ENCODE results near the gene C10orf71.

Gene C10orf71

GRCh38 chr10:49272251-49273081, 26.5 kb upstream of the C10orf71 start:
- Histone ChIP-seq H3F3A (ENCODE audit: control insufficient read depth, insufficient read depth) (no peaks in the 10 kb centered on the region), H3K9me3 (ENCODE audit: control insufficient read depth, insufficient read depth, low read length) (no peaks in the 10 kb centered on the region), H4K20me1 (ENCODE audit: control insufficient read depth, insufficient read depth, low read depth, low read length) (no peaks in the 10 kb centered on the region), H3K9me2 (replicated peaks; ENCODE audit: control insufficient read depth, low read length) (no peaks in the 10 kb centered on the region), H3K27me3 (ENCODE audit: control insufficient read depth, low read length) (peaks cover 10% of the 10 kb centered on the region; the same call in 1 of the 2 replicates), H3K4me3 (ENCODE audit: low read length) (no peak overlapping the region), H3K4me2 (ENCODE audit: low read length) (no peak overlapping the region), H3K79me2 (ENCODE audit: control insufficient read depth, low read length) (no peaks in the 10 kb centered on the region), H3K27ac (ENCODE audit: low read depth, low read length) (no peak overlapping the region), H3K36me3 (ENCODE audit: control insufficient read depth, low read length) (no peaks in the 10 kb centered on the region), H3K4me1 (ENCODE audit: control insufficient read depth, low read length) (no peaks in the 10 kb centered on the region)
- TF ChIP-seq EZH2phosphoT487 (IDR thresholded peaks at IDR 0.05; ENCODE audit: borderline replicate concordance, low read length) (no peak), CTCF (IDR thresholded peaks at IDR 0.05; ENCODE audit: low read depth, low read length, poor library complexity, severe bottlenecking) (no peak)

- Histone ChIP-seq H3K4me1 (ENCODE audit: control insufficient read depth, low read length) (no peaks in the 10 kb centered on the region), H3K4me2 (ENCODE audit: low read length) (no peak overlapping the region), H4K20me1 (ENCODE audit: control insufficient read depth, insufficient read depth, low read depth, low read length) (no peaks in the 10 kb centered on the region), H3K36me3 (ENCODE audit: control insufficient read depth, low read length) (no peaks in the 10 kb centered on the region), H3K27ac (ENCODE audit: low read depth, low read length) (no peak overlapping the region), H3K9me3 (ENCODE audit: control insufficient read depth, insufficient read depth, low read length) (no peaks in the 10 kb centered on the region), H3K79me2 (ENCODE audit: control insufficient read depth, low read length) (no peaks in the 10 kb centered on the region), H3K9me2 (replicated peaks; ENCODE audit: control insufficient read depth, low read length) (no peaks in the 10 kb centered on the region), H3F3A (ENCODE audit: control insufficient read depth, insufficient read depth) (no peaks in the 10 kb centered on the region), H3K27me3 (ENCODE audit: control insufficient read depth, low read length) (peaks cover 10% of the 10 kb centered on the region; the same call in 1 of the 2 replicates), H3K4me3 (ENCODE audit: low read length) (no peak overlapping the region)
- TF ChIP-seq CTCF (IDR thresholded peaks at IDR 0.05; ENCODE audit: low read depth, low read length, poor library complexity, severe bottlenecking): no peak
- TF ChIP-seq EZH2phosphoT487 (IDR thresholded peaks at IDR 0.05; ENCODE audit: borderline replicate concordance, low read length): no peak
Measured at GRCh38 chr10:49273082-49273465, 25.9 kb upstream of the C10orf71 start.

- Histone ChIP-seq H3K4me2 (ENCODE audit: low read length) (no peak overlapping the region), H3K27me3 (ENCODE audit: control insufficient read depth, low read length) (peaks cover 10% of the 10 kb centered on the region; the same call in 1 of the 2 replicates), H3K9me3 (ENCODE audit: control insufficient read depth, insufficient read depth, low read length) (no peaks in the 10 kb centered on the region), H3K4me3 (ENCODE audit: low read length) (no peak overlapping the region), H3K36me3 (ENCODE audit: control insufficient read depth, low read length) (no peaks in the 10 kb centered on the region), H3K4me1 (ENCODE audit: control insufficient read depth, low read length) (no peaks in the 10 kb centered on the region), H3F3A (ENCODE audit: control insufficient read depth, insufficient read depth) (no peaks in the 10 kb centered on the region), H3K27ac (ENCODE audit: low read depth, low read length) (no peak overlapping the region), H3K79me2 (ENCODE audit: control insufficient read depth, low read length) (no peaks in the 10 kb centered on the region), H4K20me1 (ENCODE audit: control insufficient read depth, insufficient read depth, low read depth, low read length) (no peaks in the 10 kb centered on the region), H3K9me2 (replicated peaks; ENCODE audit: control insufficient read depth, low read length) (no peaks in the 10 kb centered on the region)
- TF ChIP-seq CTCF (IDR thresholded peaks at IDR 0.05; ENCODE audit: low read depth, low read length, poor library complexity, severe bottlenecking) (no peak), EZH2phosphoT487 (IDR thresholded peaks at IDR 0.05; ENCODE audit: borderline replicate concordance, low read length) (no peak)
Measured at GRCh38 chr10:49273626-49274025, 25.3 kb upstream of the C10orf71 start.

All from DOHH2 (cell line).